Stimulated activated CD4-positive, alpha-beta T cell treated with anti-CD3 and anti-CD28 coated beads, Interleukin-2, amount 100 ng/mL, for 24 hours (primary cell): Measurements from ENCODE around the gene CYP2W1.
"Not testable (repeated sequence)": the region's sequence is repeated elsewhere in the genome, so short reads cannot be mapped to it uniquely, and the experiment has no call there.

Source experiments
- DNase-seq, 2 donors: peaks; one replicate each; pipeline ENCODE4 v3.0.0-alpha.2; 2020

CYP2W1 gene

GRCh38 chr7:997404-998395 lies 14.7 kb downstream of the CYP2W1 start:
- DNase-seq: no peak

- no peak for DNase-seq
These were observed 16.3 kb downstream of the CYP2W1 start for GRCh38 chr7:999149-999879.

GRCh38 chr7:999941-1000935 lies 17.3 kb downstream of the CYP2W1 start:
- no peak for DNase-seq

GRCh38 chr7:1001069-1001770 lies 18.2 kb downstream of the CYP2W1 start:
- not testable (repeated sequence) for DNase-seq

- DNase-seq: not testable (repeated sequence)
These were observed 19.0 kb downstream of the CYP2W1 start for GRCh38 chr7:1002026-1002425.

- DNase-seq: not testable (repeated sequence)
These were observed 19.5 kb downstream of the CYP2W1 start for GRCh38 chr7:1002445-1002844.

GRCh38 chr7:1004018-1004852 lies 21.3 kb downstream of the CYP2W1 start:
- no peak for DNase-seq

- DNase-seq: no peak
These were observed 22.3 kb downstream of the CYP2W1 start for GRCh38 chr7:1005303-1005702.

- no peak for DNase-seq
These were observed 24.9 kb downstream of the CYP2W1 start for GRCh38 chr7:1007901-1008300.

- DNase-seq: no peak
These were observed 25.9 kb downstream of the CYP2W1 start for GRCh38 chr7:1008733-1009363.

GRCh38 chr7:1009747-1010146 lies 26.8 kb downstream of the CYP2W1 start:
- DNase-seq: no peak

GRCh38 chr7:1010226-1010625 lies 27.2 kb downstream of the CYP2W1 start:
- no peak for DNase-seq

- no peak for DNase-seq
These were observed 28.5 kb downstream of the CYP2W1 start for GRCh38 chr7:1011297-1012003.

GRCh38 chr7:1012004-1012715 lies 29.2 kb downstream of the CYP2W1 start:
- DNase-seq: no peak

- no peak for DNase-seq
These were observed 29.7 kb downstream of the CYP2W1 start for GRCh38 chr7:1012716-1013095.

- no peak for DNase-seq
These were observed 30.6 kb downstream of the CYP2W1 start for GRCh38 chr7:1013581-1013980.

- DNase-seq: no peak
These were observed 31.7 kb downstream of the CYP2W1 start for GRCh38 chr7:1014681-1015080.

GRCh38 chr7:1015196-1016121 lies 32.5 kb downstream of the CYP2W1 start:
- no peak for DNase-seq
